ENCODE measurements around the gene SART1. TPM values are rescaled to one million over a fixed set of nuclear protein-coding genes. Genes with fewer than 3 reads are reported as not detected.
A peak's percentile ranks its signal among the peaks of the same experiment; 100 is the strongest.

SART1 gene
- total and polyA plus RNA-seq, 10 donors = 26.6 to 117 (median 61.9) TPM

- Histone ChIP-seq H3K4me3 (no peak overlapping the region), H3K27me3 (replicated peaks in 1 of 7) (no peaks in the 10 kb centered on the region), H3K36me3 (peaks cover 0 to 71% (median 50%) of the 10 kb centered on the region in 6 donors), H3K27ac (no peak overlapping the region), H3K4me1 (peaks cover 0 to 29% (median 10%) of the 10 kb centered on the region in 6 donors), H3K9me3 (no peaks in the 10 kb centered on the region)
- WGBS, 5 donors = 93 to 96% (median 95%) methylated on average over 22 to 28 of the region's 29 CpGs
- DNase-seq = no peak
- intact Hi-C loops (cut with DNase I; ENCODE audit: low total_unique reads) = no loop called here
- TF ChIP-seq POLR2A (IDR thresholded peaks at IDR 0.05) = no peak
- peak in 1 of 3 donors; percentile 52 for TF ChIP-seq POLR2AphosphoS5 (IDR thresholded peaks at IDR 0.05)
Measured at GRCh38 chr11:65977621-65978390, 16.3 kb downstream of the SART1 start.

DNA sequence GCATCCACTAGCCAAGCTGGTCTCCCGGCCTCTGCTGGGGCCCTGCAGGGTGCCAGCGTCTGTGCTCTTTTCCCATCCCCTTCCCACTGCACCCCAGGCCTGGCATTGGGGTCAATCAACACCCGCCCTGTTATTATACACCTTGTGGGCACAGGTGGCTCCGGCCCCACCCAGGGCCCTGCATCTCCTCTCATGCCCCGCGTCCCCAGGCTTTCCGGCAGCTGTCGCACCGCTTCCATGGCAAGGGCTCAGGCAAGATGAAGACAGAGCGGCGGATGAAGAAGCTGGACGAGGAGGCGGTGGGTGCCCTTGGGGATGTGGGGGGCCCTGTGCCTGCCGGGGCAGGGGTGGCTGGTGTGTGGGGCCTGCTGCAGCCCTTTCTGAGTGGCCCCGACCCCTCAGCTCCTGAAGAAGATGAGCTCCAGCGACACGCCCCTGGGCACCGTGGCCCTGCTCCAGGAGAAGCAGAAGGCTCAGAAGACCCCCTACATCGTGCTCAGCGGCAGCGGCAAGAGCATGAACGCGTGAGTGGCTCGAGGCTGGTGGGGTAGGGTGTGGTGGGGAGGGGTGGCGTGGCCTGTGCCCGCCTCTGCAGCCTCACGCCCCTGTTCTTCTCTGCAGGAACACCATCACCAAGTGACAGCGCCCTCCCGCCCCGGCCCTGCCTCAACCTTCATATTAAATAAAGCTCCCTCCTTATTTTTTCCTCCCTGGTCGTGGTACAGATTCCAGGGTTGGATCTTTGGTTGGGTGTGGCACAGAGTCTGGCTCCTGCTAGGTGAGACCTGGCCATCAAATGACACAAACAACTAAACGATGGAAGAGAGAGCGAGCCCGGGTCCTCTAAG is 17.1 kb downstream of the SART1 start:
- H3K4me3 ChIP-seq = no peak overlapping the region
- 92 to 96% (median 93%) methylated on average over 33 to 34 of the region's 34 CpGs for WGBS, 5 donors
- H3K36me3 ChIP-seq = peaks cover 0 to 63% (median 44%) of the 10 kb centered on the region in 6 donors
- DNase-seq = no peak
- no peaks in the 10 kb centered on the region for H3K9me3 ChIP-seq
- peaks cover 0 to 35% (median 11%) of the 10 kb centered on the region in 6 donors for H3K4me1 ChIP-seq
- intact Hi-C loops (cut with DNase I; ENCODE audit: low total_unique reads) = no loop called here
- H3K27ac ChIP-seq = no peak overlapping the region
- TF ChIP-seq POLR2A (IDR thresholded peaks at IDR 0.05) = no peak
- TF ChIP-seq POLR2AphosphoS5 (IDR thresholded peaks at IDR 0.05) = peak in 1 of 3 donors; percentile 29
- TF ChIP-seq, protein P1, sequence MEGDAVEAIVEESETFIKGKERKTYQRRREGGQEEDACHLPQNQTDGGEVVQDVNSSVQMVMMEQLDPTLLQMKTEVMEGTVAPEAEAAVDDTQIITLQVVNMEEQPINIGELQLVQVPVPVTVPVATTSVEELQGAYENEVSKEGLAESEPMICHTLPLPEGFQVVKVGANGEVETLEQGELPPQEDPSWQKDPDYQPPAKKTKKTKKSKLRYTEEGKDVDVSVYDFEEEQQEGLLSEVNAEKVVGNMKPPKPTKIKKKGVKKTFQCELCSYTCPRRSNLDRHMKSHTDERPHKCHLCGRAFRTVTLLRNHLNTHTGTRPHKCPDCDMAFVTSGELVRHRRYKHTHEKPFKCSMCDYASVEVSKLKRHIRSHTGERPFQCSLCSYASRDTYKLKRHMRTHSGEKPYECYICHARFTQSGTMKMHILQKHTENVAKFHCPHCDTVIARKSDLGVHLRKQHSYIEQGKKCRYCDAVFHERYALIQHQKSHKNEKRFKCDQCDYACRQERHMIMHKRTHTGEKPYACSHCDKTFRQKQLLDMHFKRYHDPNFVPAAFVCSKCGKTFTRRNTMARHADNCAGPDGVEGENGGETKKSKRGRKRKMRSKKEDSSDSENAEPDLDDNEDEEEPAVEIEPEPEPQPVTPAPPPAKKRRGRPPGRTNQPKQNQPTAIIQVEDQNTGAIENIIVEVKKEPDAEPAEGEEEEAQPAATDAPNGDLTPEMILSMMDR (IDR thresholded peaks at IDR 0.05 in 8 of 11, conservative IDR thresholded peaks at IDR 0.05 in 3 of 11) = no peak
- H3K27me3 ChIP-seq (replicated peaks in 1 of 7) = no peaks in the 10 kb centered on the region

GRCh38 chr11:65979261-65979759 is 17.8 kb downstream of the SART1 start:
- Histone ChIP-seq H3K36me3 (peaks cover 0 to 58% (median 44%) of the 10 kb centered on the region in 6 donors), H3K4me1 (peaks cover 0 to 42% (median 12%) of the 10 kb centered on the region in 6 donors), H3K27me3 (replicated peaks in 1 of 7) (no peaks in the 10 kb centered on the region), H3K27ac (no peak overlapping the region), H3K9me3 (no peaks in the 10 kb centered on the region), H3K4me3 (no peak overlapping the region)
- intact Hi-C loops (cut with DNase I; ENCODE audit: low total_unique reads) = no loop called here
- TF ChIP-seq, protein P1 (IDR thresholded peaks at IDR 0.05 in 8 of 11, conservative IDR thresholded peaks at IDR 0.05 in 3 of 11) = no peak
- no peak for TF ChIP-seq POLR2AphosphoS5 (IDR thresholded peaks at IDR 0.05)
- TF ChIP-seq POLR2A (IDR thresholded peaks at IDR 0.05) = no peak
- no peak for DNase-seq
- 84 to 93% (median 91%) methylated on average over 10 of the region's 10 CpGs for WGBS, 5 donors

DNA sequence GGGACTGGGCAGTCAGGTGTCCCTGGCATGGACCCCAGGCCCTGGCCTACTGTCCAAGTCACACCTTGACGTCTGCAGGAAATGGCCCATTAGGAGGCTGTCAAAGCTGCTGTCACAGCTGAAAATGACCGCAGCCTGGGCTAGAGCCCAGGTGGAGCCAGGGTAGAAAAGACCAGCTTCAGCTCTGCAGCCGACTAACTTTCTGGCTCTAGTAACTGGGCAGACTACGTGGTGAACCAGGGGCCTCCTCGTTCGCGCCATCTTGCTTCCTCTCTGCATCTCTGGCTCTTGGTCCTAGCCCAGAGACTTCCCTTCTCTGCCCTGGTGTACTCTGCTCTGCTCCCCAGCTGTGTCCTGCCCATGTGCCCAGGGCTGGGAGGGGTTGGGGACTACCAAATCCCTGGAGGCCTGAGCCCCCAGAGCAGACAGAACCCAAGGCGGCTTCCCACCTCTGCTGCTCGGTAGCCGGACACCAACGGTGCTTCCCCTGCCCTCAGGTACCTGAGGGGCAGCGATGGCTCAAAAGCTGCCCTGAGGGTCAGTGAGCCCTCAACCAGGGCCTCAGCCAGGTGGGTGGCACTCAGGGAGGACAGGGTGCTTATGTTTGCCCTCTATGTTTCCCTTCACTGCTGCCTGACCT is 19.7 kb downstream of the SART1 start:
- Histone ChIP-seq H3K27me3 (replicated peaks in 1 of 7) (no peaks in the 10 kb centered on the region), H3K36me3 (peaks cover 0 to 42% (median 37%) of the 10 kb centered on the region in 6 donors), H3K4me1 (peaks cover 0 to 45% (median 12%) of the 10 kb centered on the region in 6 donors), H3K27ac (peak overlapping the region in 6 of 8 donors; percentile 26 to 86 (median 84)), H3K4me3 (no peak overlapping the region), H3K9me3 (no peaks in the 10 kb centered on the region)
- TF ChIP-seq POLR2A (IDR thresholded peaks at IDR 0.05) (no peak), POLR2AphosphoS5 (IDR thresholded peaks at IDR 0.05) (peak in 1 of 3 donors; percentile 36)
- TF ChIP-seq, protein P1 (IDR thresholded peaks at IDR 0.05 in 8 of 11, conservative IDR thresholded peaks at IDR 0.05 in 3 of 11) = no peak
- intact Hi-C loops (cut with DNase I; ENCODE audit: low total_unique reads) = no loop called here
- 72 to 87% (median 78%) methylated on average over 8 to 12 of the region's 12 CpGs for WGBS, 5 donors
- no peak for DNase-seq

Measured in spleen (tissue), 11 donors.